Stimulated activated CD4-positive, alpha-beta T cell treated with anti-CD3 and anti-CD28 coated beads, Interleukin-15, amount 100 ng/mL, for 1 hour (primary cell): ENCODE data around the gene GATA6.

Source experiments
- DNase-seq, 2 donors: peaks; one replicate each; pipeline ENCODE4 v3.0.0-alpha.2; 2020; ENCODE audit warnings: low read depth in 1 of 2, low spot score in 1 of 2

The GATA6 gene

GRCh38 chr18:22166069-22166950, 3.1 kb upstream of the GATA6 start:
- DNase-seq, result no peak

GRCh38 chr18:22167091-22167470, 2.3 kb upstream of the GATA6 start:
- no peak for DNase-seq

DNA sequence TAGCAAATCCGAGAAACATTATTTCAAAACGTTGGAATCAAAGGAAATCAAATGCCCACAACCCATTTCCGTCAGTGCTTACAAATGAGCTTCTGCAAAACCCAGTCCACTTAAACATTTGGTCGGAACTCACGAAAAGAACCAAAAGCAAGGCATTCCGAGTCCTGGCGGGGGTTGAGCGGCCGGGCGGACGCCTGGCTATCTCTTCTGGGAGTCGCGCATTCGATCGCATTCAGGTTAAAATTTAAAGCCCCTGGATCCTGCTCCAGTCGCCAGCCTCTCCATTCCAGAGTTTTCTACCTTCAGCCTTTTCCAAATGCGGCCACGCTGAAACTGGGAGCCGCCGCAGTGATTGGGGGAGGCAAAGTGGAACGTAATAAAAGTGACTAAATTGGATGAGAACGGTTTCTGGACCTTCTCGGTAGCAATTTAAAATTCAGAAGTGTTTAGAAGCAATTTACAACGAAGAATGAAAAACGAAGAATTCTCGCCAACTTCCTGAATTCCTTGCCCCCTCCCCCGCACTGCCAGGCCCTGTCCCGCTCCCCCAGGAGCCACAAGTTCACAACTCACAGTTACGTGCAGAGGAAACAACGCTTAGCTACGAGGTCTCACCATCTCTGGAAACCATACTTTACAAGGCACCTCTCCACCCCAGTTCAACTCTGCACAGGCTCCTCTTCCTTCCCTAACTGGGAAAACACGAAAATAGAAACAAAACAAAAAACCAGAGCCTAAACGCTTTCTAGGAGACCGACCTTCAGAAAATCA, 1.7 kb upstream of the GATA6 start:
- no peak for DNase-seq

DNA sequence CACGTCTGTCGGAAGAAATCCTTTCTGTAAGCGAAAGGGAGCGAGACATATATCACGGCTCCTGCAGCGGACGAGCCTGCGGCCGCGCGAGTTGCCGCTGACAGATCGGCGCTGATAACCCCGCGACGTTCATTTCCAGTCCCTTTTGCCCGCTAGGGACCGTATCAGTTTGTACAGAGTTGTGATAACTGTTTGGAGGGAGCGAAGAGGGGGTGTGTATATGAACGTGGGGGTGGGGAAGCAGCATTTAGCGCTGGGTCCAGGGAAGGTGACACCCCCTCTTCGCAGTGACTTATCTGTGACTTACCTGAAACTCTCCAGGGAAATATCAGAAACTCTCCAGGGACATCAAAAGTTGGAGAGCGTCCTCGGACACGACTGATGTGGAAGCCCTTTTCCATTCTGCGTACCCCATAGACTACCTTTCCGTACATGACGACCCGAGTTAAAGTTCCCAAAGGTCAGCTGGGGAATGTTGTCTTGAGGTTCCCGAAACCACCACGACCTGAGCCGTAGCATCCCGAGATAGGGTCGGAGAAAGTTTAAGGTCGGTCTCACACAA, 948 bp upstream of the GATA6 start:
- no peak for DNase-seq

DNA sequence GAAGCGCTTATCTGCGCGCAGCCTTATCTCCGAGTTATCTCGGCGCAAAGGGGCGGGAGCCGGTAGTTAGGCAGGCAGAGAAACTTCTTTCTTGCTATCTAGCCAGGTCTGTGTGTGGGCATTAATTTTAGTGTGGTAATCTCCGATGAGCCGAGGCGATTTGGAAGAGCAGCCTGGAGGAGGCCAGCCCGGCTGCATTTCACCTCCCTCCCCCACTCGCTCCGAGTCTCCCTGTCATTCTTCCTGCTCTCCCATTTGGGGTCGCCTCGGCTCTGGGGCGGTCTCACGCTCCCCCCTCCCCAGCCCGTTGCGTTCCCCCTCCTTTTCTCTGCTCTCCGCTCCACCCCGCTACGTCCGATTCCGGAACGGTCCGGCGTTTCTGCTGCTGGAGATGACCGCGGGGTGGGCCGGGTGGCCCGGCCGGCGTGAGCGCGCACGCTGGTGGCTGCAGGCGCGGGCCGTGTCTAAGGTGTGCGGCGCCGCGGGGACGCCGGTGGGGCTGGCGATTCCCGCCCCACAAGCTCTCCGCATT, 566 bp downstream of the GATA6 start:
- DNase-seq, result no peak

- no peak for DNase-seq
These were observed 1.2 kb downstream of the GATA6 start for GRCh38 chr18:22170421-22171257.

GRCh38 chr18:22171258-22172119, 2.1 kb downstream of the GATA6 start:
- no peak for DNase-seq

- no peak for DNase-seq
These were observed 2.8 kb downstream of the GATA6 start for GRCh38 chr18:22172120-22172582.

DNA sequence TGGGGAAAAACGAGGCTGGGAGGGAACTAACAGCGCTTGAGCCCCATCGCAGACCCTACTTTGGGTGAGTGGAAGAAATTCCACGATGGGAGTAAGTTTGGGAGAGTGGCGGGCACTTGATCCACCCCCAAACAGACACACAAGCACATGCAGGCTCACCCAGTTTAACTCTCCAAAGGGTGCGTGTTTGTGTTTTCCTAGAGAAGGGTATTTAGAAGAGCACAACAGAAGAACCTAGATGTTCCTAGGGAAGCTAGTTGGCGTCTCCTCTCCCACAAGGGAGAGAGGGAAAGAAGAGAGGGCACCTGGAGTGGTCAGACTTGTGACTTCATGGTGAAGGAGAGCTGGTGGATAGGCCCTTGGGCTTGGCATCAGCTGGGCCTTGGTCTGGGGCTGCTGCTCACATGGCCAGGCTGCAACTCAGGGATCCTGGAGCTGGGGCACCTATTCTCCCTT, 3.2 kb downstream of the GATA6 start:
- no peak for DNase-seq

- DNase-seq, result no peak
These were observed 4.0 kb downstream of the GATA6 start for GRCh38 chr18:22173221-22173927.

- DNase-seq, result no peak
These were observed 4.5 kb downstream of the GATA6 start for GRCh38 chr18:22173928-22174301.

GRCh38 chr18:22174341-22175145, 5.2 kb downstream of the GATA6 start:
- no peak for DNase-seq

- DNase-seq, result no peak
These were observed 6.0 kb downstream of the GATA6 start for GRCh38 chr18:22175346-22175745.

GRCh38 chr18:22176420-22177326, 7.3 kb downstream of the GATA6 start:
- no peak for DNase-seq

- DNase-seq, result no peak
These were observed 8.0 kb downstream of the GATA6 start for GRCh38 chr18:22177327-22177871.

DNA sequence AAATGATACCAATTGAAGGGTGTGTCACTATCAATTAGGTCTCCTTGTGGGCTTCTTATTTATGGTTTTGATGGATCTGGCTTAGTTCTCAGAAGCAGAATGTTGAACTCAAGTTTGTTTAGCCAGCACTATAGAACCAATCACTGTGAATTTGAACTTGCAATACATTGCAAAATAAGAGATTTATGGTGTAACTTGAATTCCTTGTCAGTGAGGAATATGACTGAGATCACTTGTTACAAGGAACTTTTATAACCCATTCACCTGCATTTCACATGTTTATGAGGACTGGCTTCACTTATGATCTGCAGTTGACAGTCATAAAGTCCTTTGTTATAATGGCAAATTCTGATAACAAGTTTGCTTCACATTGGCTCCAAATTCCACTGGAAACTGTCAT, 9.8 kb downstream of the GATA6 start:
- DNase-seq, result no peak

DNA sequence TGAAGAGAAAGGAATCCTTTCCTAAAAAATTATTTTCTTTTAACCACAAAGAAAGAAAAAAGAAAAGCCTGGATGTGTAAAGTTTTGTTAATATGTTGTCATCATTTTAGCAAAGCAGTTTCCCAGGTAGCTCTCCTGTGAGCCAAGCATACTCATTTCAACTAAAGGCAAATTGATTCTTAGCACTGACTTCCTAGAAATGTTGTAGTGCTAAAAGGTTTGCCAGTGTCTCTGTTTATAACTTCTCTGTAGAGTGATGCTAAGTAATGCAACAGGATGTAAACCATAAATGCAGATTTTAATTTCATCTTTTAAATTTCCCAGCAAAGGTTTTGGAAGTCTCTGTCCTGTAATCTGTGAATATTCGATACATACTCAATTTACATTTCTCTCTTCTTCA, 10.2 kb downstream of the GATA6 start:
- DNase-seq, result no peak
